ENCODE measurements around the gene STX12.

STX12 gene

GRCh38 chr1:27772932-27773825, at the start of gene STX12:
STX12 (plus strand) TSS chr1:27773219; CDS start chr1:27773308, 89 bp downstream.
- peak; percentile 100 for DNase-seq (ENCODE audit: low read depth)

GRCh38 chr1:27724961-27725373, 48.1 kb upstream of the STX12 start:
- no peak for DNase-seq (ENCODE audit: low read depth)

GRCh38 chr1:27725374-27726172, 47.4 kb upstream of the STX12 start, which contains the start of gene FAM76A:
FAM76A (plus strand) TSS chr1:27725961; CDS start chr1:27726081, 120 bp downstream.
- peak; percentile 99 for DNase-seq (ENCODE audit: low read depth)

GRCh38 chr1:27726173-27727044, 46.6 kb upstream of the STX12 start:
- no peak for DNase-seq (ENCODE audit: low read depth)

- DNase-seq (ENCODE audit: low read depth), result no peak
Measured at GRCh38 chr1:27727126-27727525, 45.9 kb upstream of the STX12 start.

- DNase-seq (ENCODE audit: low read depth), result no peak
Measured at GRCh38 chr1:27736252-27736651, 36.8 kb upstream of the STX12 start.

GRCh38 chr1:27741121-27741520, 31.9 kb upstream of the STX12 start:
- DNase-seq (ENCODE audit: low read depth), result no peak

- no peak for DNase-seq (ENCODE audit: low read depth)
Measured at GRCh38 chr1:27744556-27744955, 28.5 kb upstream of the STX12 start.

GRCh38 chr1:27745466-27745865, 27.6 kb upstream of the STX12 start:
- DNase-seq (ENCODE audit: low read depth), result no peak

GRCh38 chr1:27752360-27752759, 20.7 kb upstream of the STX12 start:
- no peak for DNase-seq (ENCODE audit: low read depth)

GRCh38 chr1:27755286-27755685, 17.7 kb upstream of the STX12 start:
- no peak for DNase-seq (ENCODE audit: low read depth)

- no peak for DNase-seq (ENCODE audit: low read depth)
Measured at GRCh38 chr1:27755865-27756264, 17.2 kb upstream of the STX12 start.

- no peak for DNase-seq (ENCODE audit: low read depth)
Measured at GRCh38 chr1:27759236-27759635, 13.8 kb upstream of the STX12 start.

- no peak for DNase-seq (ENCODE audit: low read depth)
Measured at GRCh38 chr1:27760426-27760825, 12.6 kb upstream of the STX12 start.

GRCh38 chr1:27762033-27762432, 11.0 kb upstream of the STX12 start:
- DNase-seq (ENCODE audit: low read depth), result no peak

- no peak for DNase-seq (ENCODE audit: low read depth)
Measured at GRCh38 chr1:27763358-27763757, 9.7 kb upstream of the STX12 start.

GRCh38 chr1:27770293-27770830, 2.7 kb upstream of the STX12 start:
- DNase-seq (ENCODE audit: low read depth), result no peak

- no peak for DNase-seq (ENCODE audit: low read depth)
Measured at GRCh38 chr1:27772036-27772931, 735 bp upstream of the STX12 start.

- DNase-seq (ENCODE audit: low read depth), result no peak
Measured at GRCh38 chr1:27773826-27774445, 917 bp downstream of the STX12 start.

- DNase-seq (ENCODE audit: low read depth), result no peak
Measured at GRCh38 chr1:27774654-27775053, 1.6 kb downstream of the STX12 start.

All from GM04504 (cell line).